GM11168 (cell line): Measurements from ENCODE around the gene WFIKKN2.
"Not testable (repeated sequence)": the region's sequence is repeated elsewhere in the genome, so short reads cannot be mapped to it uniquely, and the experiment has no call there.

Experiments
- in situ Hi-C: fragments of 300-500 bp; cut with MboI; formaldehyde crosslinking; loops from one replicate; pipeline ENCODE4 v1.12.0; 2022; ENCODE audit warnings: low sequenced_read_pairs; ENCODE audit not compliant: unreplicated experiment

The WFIKKN2 gene

GRCh38 chr17:50835301-50836234 is at the start of gene WFIKKN2:
Gene WFIKKN2, plus strand, starts transcription at chr17:50835586. Its CDS starts 352 bp downstream, at chr17:50835938.
- in situ Hi-C loops, result no loop called here

- in situ Hi-C loops, result no loop called here
Observed at GRCh38 chr17:50785946-50786570, 49.3 kb upstream of the WFIKKN2 start.

DNA sequence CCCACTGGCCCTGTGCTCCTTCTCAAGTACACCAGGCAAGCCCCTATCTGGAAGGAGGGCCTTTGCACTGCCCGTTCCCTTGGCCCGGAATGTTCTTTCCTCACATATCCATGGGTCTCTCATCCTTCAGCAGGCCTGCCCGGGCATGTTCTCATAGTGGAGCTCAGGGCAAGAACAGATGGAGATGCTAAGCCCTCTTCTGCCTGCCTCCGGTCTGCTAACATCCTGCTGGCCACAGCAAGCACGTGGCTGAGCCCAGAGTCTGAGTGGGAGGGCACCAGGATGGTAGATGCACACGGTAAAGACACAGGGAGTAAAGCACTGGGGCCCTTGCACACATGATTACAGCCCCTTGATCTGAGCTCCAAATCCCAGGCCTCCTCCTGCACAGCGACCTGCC is 48.3 kb upstream of the WFIKKN2 start:
- in situ Hi-C loops, result no loop called here

DNA sequence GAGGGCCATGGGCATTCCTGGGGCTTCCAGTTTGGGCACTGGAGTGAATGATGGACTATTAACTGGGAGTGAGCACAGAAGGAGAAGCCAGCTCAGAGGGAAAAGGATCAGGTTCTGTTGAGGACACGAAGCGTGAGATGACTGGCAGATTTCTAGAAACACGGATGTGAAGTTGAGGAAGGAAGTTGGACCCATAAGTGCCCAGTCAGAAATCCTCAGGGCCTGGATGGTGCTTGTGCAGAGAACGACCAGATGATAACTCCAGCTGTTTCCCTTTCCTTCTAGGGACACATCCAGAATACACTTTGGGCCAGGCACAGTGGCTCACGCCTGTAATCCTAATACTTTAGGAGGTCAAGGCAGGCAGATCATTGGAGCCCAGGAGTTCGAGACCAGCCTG is 44.8 kb upstream of the WFIKKN2 start:
- in situ Hi-C loops, result no loop called here

GRCh38 chr17:50792132-50792531 is 43.3 kb upstream of the WFIKKN2 start:
- in situ Hi-C loops, result no loop called here

DNA sequence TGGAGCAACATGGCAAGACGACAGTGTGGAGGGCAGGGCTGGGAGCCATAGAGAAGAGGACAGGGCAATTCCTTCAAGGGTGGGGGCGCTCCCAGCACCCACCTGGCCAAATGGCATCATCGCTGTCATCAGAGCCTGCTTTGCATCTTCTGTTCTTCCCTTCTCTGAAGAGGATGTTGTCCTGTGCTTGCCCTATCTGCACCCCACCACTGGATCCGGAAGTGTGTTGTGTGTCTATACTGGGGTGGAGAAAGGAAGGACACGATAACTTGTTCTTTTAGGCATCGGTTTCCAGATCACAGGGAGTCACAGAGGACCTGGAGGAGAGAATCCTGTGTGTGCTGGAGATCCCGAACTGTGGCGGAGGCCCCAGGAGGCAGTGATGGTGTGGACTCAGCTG is 42.4 kb upstream of the WFIKKN2 start:
- in situ Hi-C loops, result no loop called here

DNA sequence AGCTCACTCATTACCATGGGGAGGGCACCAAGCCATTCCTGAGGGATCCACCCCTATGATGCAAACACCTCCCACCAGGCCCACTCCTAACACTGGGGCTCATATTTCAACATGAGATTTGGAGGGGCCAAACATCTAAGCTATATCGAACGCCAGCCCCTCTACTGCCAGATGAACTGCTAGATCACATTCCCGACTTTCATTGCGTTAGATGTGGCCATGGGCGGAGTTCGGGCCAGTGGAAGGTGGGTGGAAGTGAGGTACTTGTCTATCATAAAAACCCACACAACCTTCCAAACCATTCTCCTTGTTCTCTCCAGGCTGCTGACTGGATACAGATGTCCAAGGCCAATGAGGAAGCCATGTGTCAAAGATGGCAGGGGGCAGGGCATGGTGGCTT is 41.0 kb upstream of the WFIKKN2 start:
- in situ Hi-C loops, result no loop called here

DNA sequence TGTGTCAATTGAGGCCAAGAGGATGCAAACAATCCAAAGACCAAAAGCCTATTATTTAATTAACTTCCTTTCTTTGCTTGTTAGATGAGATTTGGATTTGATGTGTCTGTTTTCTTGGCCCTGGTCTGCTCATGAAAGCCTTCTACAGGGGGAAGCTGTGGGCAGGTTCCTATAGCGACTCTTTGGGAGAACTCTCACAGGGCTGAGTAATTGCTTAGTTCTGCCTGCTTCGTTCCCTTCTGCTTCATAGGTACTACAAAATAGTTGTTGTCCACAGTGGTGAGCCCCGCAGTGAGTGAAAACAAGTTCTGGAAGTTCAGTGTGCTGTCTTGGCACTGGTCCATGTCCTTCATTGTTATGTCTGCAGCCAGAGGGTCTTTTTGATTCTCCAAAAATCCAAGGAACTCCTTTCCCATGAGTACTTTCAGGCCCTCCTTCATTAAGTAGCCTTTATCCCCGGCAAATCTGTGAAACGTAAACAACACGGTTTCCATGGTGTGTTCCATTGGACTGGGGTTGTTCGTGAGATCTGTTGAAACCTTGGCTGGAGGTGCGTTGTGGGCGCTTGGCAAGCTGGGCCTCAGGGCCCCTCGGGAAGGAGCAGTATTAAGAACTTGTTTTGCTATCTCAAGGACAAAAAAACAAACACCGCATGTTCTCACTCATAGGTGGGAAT is 38.1 kb upstream of the WFIKKN2 start:
- in situ Hi-C loops, result no loop called here

- in situ Hi-C loops, result no loop called here
Observed at GRCh38 chr17:50798424-50799288, 36.7 kb upstream of the WFIKKN2 start.

DNA sequence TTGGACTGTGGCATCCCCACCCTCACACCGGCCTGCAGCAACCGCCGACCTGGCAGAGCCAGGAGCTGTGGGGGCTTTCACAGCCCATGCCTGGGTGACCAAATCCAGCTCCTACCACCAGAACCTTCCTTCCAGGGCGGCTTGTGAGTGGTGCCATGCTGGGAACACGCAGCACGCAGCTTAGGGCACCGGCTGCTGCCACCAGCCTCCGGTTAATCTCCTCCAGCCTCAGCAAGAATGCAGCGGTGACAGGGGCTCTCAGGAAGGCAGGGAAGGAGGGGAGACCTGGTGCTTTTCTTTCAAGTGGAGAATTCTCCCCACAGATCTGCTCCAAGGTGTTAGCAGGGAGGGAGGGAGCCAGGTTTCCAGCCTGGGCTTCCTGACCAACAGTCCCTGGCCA is 35.8 kb upstream of the WFIKKN2 start:
- in situ Hi-C loops, result no loop called here

DNA sequence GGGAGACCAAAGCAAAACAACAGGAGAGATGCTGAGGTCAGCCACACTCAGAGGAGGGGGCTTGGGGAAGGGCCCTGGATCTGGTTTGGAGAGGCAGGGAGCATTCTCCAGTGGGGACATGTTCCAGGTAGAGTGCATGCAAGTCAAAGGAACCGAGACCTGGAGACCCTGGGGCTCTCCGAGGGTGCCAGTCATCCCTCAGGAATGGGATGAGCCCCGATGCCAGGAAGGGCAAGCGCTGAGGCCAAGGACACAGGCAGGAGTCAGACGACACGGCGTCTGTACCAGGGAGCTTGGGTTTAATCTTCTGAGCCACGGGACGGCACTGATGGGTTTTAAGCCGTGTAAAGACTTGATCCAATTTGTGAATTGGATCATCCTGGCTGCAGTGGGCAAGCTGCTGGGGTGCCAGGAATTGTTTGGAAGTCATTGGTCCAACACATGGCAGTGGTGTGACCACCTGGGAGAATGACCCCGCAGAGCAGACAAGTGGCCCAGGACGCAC is 35.1 kb upstream of the WFIKKN2 start:
- in situ Hi-C loops, result no loop called here

- in situ Hi-C loops, result no loop called here
Observed at GRCh38 chr17:50802609-50803571, 32.5 kb upstream of the WFIKKN2 start.

DNA sequence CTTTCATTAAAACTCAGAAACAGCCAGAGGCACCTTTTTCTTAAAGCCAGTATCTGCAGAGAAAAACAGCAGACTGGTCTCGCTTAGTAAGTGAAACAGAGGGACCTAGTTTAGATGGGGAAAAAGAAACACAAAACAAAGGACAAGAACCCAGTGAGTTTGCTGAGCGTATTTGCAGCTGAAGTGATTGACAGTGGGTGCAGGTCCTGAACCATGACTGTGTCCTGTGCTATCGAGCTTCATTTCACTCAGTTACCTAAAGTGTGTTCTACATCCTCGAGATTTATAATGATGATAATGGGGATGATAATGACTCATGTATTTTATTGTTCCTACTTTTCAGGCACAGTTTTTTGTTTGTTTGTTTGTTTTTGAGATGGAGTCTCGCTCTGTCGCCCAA is 31.7 kb upstream of the WFIKKN2 start:
- in situ Hi-C loops, result no loop called here

- in situ Hi-C loops, result not testable (repeated sequence)
Observed at GRCh38 chr17:50804749-50805475, 30.5 kb upstream of the WFIKKN2 start.

- in situ Hi-C loops, result no loop called here
Observed at GRCh38 chr17:50805486-50805885, 29.9 kb upstream of the WFIKKN2 start.

DNA sequence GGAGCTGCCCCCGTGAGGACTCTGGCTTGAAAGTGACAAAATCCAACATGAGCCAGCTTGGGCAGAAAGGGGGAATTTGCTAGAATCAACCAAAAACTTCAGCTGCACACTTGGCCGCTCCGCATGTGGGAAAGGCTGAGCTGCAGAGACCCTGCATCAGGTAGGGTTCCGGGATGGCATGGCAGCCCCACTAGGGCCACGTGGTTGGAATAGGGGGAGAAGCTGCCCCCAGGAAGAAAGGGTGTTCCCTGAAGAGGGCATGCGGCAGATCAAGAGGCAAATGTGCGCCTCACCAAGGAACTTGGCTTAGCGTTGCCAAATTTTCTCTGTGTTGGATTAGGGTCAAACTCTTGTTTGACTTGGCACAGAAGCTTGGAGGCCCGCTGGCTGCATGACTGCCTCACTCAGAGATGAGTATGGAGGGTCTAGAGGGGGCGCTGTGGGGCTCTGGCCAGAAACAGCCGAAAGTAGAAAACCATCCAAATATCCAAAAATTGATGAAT is 29.2 kb upstream of the WFIKKN2 start:
- in situ Hi-C loops, result no loop called here

- in situ Hi-C loops, result no loop called here
Observed at GRCh38 chr17:50807009-50807408, 28.4 kb upstream of the WFIKKN2 start.

DNA sequence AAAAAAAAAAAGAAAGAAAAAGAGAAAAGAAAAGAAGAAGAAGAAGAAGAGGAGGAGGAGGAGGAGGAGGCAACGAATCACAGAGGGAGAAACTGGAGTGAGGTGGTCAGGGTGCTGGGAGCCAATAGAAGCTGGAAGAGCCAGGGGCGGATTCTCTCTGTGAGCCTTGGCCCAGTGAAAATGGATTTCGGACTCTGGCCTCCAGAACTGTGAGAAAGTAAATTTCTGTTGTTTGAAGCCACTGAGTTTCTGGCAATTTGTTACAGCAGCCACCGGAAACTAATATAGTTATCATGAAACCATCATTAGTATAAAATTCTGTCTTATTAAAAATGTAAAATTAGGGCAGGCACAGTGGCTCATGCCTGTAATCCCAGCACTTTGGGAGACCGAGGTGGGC is 27.7 kb upstream of the WFIKKN2 start:
- in situ Hi-C loops, result no loop called here
